HTR-8/SVneo (cell line): Measurements from ENCODE around the gene CALHM4.
A peak's percentile ranks its signal among the peaks of the same experiment; 100 is the strongest.

Experiments
- DNase-seq: peaks from one replicate; pipeline ENCODE4 v3.0.0; 2011; ENCODE audit warnings: low spot score, mixed read lengths; ENCODE audit not compliant: insufficient read length
- FAIRE-seq: peaks from 2 replicates; lab custom pipeline; 2011; peaks lifted over from hg19 to GRCh38; lab: Jason Lieb, UNC

CALHM4 gene

GRCh38 chr6:116535109-116535508, 18.4 kb upstream of the CALHM4 start:
- no peak for FAIRE-seq
- no peak for DNase-seq

- peak; percentile 42 for DNase-seq
- no peak for FAIRE-seq
Observed at GRCh38 chr6:116536216-116536621, 17.3 kb upstream of the CALHM4 start.

- no peak for DNase-seq
- FAIRE-seq: no peak
Observed at GRCh38 chr6:116542426-116542825, 11.1 kb upstream of the CALHM4 start.

DNA sequence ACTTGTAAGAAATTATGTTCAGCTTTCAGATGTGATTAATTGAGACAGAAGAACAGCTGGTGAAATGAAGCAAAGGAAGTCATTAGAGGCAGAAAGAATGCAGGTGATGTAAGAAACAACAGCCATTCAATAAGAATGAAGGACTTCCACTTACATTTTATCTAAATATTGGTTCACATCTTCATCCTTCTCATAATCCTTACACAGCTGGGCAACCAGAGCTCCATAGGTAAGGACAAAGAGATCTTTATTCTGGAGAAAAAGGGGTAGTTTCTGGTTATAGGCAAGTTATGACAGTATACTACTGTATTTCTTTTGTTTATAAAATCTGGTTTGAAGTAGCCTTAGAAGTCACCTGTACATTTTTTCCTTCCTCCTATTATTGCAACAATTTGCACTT, 10.4 kb upstream of the CALHM4 start:
- DNase-seq (no peak), FAIRE-seq (no peak)

- DNase-seq: no peak
- FAIRE-seq: no peak
Observed at GRCh38 chr6:116545651-116546050, 7.9 kb upstream of the CALHM4 start, which contains the start of gene TRAPPC3L. TSS of gene TRAPPC3L (minus strand) at chr6:116545684. CDS start at chr6:116545514, 170 bp downstream.

GRCh38 chr6:116547358-116547757, 6.2 kb upstream of the CALHM4 start:
- no peak for FAIRE-seq
- no peak for DNase-seq

DNA sequence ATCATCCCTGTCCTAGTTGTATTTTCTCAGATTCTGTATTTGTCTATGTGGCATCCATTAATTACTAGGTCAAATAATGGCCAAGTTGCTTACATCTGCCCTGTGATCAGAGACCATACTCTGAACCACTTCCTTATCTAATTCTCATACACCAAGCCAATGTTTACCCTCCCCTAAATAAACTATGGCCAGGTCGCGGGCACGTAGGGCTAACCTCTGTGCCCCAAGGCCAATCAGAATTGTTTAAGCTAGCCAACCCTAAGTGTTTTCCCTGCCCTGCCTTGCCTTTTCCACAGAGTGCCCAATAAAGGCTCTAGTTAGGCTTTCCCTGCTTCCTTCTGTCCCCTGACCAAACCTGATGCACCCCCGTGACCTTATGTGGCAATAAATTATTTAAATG, 2.8 kb upstream of the CALHM4 start:
- FAIRE-seq: no peak

GRCh38 chr6:116556065-116556464, 2.5 kb downstream of the CALHM4 start:
- FAIRE-seq: no peak
- DNase-seq: no peak

More for the DNA sequence above, 2.8 kb upstream of the CALHM4 start:
- DNase-seq: no peak

DNA sequence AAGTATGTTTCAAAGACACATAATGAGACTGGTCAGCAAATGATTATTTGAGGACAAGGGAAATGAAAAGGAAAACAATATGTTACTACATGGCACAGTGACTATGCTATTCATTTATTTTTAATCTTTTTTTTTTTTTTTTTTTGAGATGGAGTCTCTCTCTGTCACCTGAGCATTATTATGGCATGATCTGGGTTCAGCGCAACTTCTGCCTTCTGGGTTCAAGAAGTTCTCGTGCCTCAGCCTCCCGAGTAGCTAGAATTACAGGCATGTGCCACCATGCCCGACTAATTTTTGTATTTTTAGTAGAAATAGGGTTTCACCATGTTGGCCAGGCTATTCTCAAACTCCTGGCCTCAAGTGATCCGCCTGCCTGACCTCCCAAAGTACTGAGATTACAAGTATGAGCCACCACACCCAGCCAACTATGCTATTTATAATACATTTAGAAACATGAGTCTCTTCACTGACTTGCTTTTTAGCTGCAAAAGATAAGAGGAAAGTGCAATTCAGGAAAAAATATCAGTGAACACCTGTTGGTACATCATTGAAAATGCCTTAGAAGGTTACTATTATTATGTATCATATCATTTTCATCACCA, 3.4 kb downstream of the CALHM4 start:
- no peak for DNase-seq
- FAIRE-seq: no peak

DNA sequence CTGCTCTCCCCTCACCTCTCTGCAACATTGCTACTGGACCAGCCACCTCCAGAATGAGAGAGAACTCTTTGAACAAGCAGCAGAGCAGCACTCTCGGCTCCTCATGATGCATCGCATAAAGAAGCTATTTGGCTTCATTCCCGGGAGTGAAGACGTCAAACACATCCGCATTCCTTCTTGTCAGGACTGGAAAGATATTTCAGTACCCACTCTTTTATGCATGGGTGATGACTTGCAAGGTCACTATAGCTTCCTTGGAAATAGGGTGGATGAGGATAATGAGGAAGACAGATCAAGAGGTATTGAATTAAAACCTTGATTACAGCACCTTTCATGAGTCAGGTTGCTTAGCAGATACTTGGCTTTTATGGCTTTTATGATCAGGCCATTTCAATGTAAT, 4.3 kb downstream of the CALHM4 start:
- FAIRE-seq: peak; percentile 90
- peak; percentile 82 for DNase-seq

DNA sequence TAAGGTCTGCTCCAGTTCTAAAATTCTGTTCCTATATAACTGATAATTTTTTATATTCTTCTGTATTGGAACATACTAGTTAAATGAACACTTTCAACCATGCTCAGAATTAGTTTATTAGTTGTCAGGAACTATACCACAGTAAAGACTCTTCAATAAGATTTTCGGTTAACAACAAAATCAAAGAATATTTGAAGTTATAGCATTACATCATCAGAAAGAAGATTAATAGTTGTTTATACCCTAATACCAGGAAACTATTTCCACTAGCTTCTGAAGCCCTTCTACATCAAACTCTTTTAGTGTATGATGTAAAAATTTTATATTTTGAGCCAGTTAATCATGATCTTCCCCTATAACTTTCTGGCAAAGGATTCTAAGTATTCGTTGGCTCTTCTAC, 6.6 kb downstream of the CALHM4 start:
- FAIRE-seq (no peak), DNase-seq (no peak)

DNA sequence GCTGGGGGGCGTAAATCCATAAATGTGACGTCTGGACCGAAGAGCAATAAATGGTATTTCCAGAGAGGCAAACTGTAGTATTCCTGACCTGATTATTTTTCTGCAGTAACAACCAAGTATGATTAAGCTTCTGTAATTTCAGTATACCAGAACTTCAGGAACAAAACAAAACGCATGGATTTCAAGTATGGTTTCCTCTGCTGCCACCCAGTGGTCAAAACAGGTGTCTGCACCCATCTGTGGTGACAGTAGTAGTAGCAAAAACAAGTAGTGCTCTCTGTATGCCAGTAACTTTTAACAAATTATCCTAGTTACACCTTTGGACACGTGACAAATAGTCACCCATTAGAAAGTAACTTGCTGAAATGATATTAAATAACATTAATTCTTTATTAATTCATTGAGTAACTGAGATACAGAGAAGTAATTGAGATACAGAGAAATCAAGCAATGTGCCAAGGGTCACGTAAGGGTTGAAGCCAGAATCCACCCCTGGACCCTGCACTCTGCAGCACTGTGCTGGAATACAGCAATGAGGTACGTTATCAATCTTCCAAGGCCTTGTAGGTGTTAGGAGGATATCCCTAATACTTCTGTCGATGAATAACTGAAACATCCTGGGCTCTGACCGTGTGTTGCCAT, 7.9 kb downstream of the CALHM4 start:
- peak; percentile 47 for DNase-seq
- no peak for FAIRE-seq

GRCh38 chr6:116562019-116562403, 8.5 kb downstream of the CALHM4 start:
- no peak for FAIRE-seq
- no peak for DNase-seq

DNA sequence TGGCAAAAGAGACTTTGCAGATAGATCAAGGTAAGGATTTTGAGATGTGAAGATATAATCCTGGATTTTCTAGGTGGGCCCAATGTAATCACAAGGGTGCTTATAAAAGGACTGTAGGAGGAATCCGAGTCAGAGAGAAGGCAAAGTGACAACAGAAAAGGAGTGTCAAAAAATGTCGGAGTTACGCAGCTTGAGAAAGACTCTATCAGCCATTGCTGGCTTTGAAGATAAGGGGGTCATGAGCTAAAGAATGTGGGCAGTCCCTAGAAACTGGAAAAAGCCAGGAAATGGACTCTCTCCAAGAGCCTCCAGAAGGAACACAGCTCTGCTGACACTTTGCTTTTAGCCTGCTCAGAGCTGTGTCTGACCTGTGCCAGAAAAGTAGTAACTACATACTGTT, 9.1 kb downstream of the CALHM4 start:
- DNase-seq: no peak
- no peak for FAIRE-seq

DNA sequence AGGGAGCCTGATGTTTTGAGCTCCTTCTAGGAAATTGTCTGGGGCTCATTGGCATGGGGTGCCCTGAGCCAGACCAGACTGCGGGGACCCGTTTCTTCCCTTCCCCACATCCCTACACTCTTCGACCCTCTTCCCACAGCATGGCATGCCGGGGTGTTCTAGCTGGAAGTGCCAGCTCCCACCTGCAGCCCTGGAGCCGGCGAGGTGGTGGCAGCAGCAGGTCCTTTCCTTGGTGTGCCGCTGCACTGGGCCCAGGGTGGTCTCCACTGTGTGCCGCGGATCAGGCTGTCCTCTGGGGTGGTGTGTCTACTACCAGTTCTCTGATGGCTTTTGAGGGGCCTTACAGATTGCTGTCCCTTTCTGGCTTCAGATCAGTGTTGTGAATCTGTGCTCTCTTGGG, 10.3 kb downstream of the CALHM4 start:
- FAIRE-seq (no peak), DNase-seq (no peak)

GRCh38 chr6:116564311-116564710, 10.8 kb downstream of the CALHM4 start:
- DNase-seq (no peak), FAIRE-seq (no peak)

- FAIRE-seq: no peak
- DNase-seq: no peak
Observed at GRCh38 chr6:116564921-116565872, 11.6 kb downstream of the CALHM4 start.

- no peak for FAIRE-seq
- DNase-seq: no peak
Observed at GRCh38 chr6:116568111-116568510, 14.6 kb downstream of the CALHM4 start.

GRCh38 chr6:116568821-116569755, 15.5 kb downstream of the CALHM4 start:
- no peak for DNase-seq
- no peak for FAIRE-seq
